ENCODE data around the gene TMEM47.

TMEM47 gene

GRCh38 chrX:34656842-34657725, at the start of gene TMEM47:
Gene TMEM47, minus strand, starts transcription at chrX:34657285. Its CDS starts 256 bp downstream, at chrX:34657029.
- peak; percentile 4 to 53 for DNase-seq

- no peak for DNase-seq
Measured at GRCh38 chrX:34687095-34687494, 30.0 kb upstream of the TMEM47 start.

GRCh38 chrX:34659575-34659974, 2.5 kb upstream of the TMEM47 start:
- no peak for DNase-seq

GRCh38 chrX:34658326-34658725, 1.2 kb upstream of the TMEM47 start:
- DNase-seq: no peak

GRCh38 chrX:34657726-34658070, 613 bp upstream of the TMEM47 start:
- DNase-seq: no peak

GRCh38 chrX:34656467-34656841, 631 bp downstream of the TMEM47 start:
- no peak for DNase-seq

GRCh38 chrX:34655501-34656455, 1.3 kb downstream of the TMEM47 start:
- no peak for DNase-seq

- DNase-seq: no peak
Measured at GRCh38 chrX:34654696-34655490, 2.2 kb downstream of the TMEM47 start.

- DNase-seq: no peak
Measured at GRCh38 chrX:34653811-34654210, 3.3 kb downstream of the TMEM47 start.

- DNase-seq: no peak
Measured at GRCh38 chrX:34642849-34643248, 14.2 kb downstream of the TMEM47 start.

- DNase-seq: peak in 1 of 2 experiments; percentile 8
Measured at GRCh38 chrX:34638116-34638515, 19.0 kb downstream of the TMEM47 start.

GRCh38 chrX:34634349-34634748, 22.7 kb downstream of the TMEM47 start:
- DNase-seq: no peak

GRCh38 chrX:34632384-34632783, 24.7 kb downstream of the TMEM47 start:
- no peak for DNase-seq

- DNase-seq: no peak
Measured at GRCh38 chrX:34631479-34632220, 25.4 kb downstream of the TMEM47 start.

GRCh38 chrX:34629572-34629971, 27.5 kb downstream of the TMEM47 start:
- no peak for DNase-seq

GRCh38 chrX:34624416-34624815, 32.7 kb downstream of the TMEM47 start:
- no peak for DNase-seq

GRCh38 chrX:34619920-34620319, 37.2 kb downstream of the TMEM47 start:
- DNase-seq: no peak

- DNase-seq: no peak
Measured at GRCh38 chrX:34612036-34612435, 45.0 kb downstream of the TMEM47 start.

GRCh38 chrX:34598362-34598761, 58.7 kb downstream of the TMEM47 start:
- DNase-seq: no peak

GRCh38 chrX:34586936-34587335, 70.1 kb downstream of the TMEM47 start:
- DNase-seq: no peak

GRCh38 chrX:34586346-34586911, 70.7 kb downstream of the TMEM47 start:
- DNase-seq: no peak

GRCh38 chrX:34585561-34585960, 71.5 kb downstream of the TMEM47 start:
- DNase-seq: no peak

Measured in NCI-H524 (cell line).